ENCODE measurements around the gene SLC16A12. TPM values are rescaled to one million over a fixed set of nuclear protein-coding genes. Genes with fewer than 3 reads are reported as not detected.

The SLC16A12 gene
- total and polyA plus RNA-seq, 2 donors (not counting 3 experiments of a cell fraction or from before 2014, with no cell fraction given), result not detected

GRCh38 chr10:89478085-89478738 lies 57.2 kb downstream of the SLC16A12 start:
- ChIA-PET CTCF (interaction anchor here (1.1 kb wide), 1 partner anchor 11 kb away, joined by 4 read pairs; no protein-coding TSS in a partner anchor), POLR2A (no interaction called here)
- dilution Hi-C loops (cut with MboI; ENCODE audit: extremely low pct_ligation_motif_present, low sequenced_read_pairs), result no loop called here
- no TSS peak for BruUV-seq (replicated peaks)
- Histone ChIP-seq H3K36me3 (ENCODE audit: control insufficient read depth in 2 of 2, extremely low read depth in 1 of 2, insufficient read depth in 2 of 2, low read length in 2 of 2) (no peaks in the 10 kb centered on the region), H3K27ac (ENCODE audit: insufficient read depth, low read depth, low read length) (no peak overlapping the region), H3K4me3 (replicated peaks in 1 of 3; ENCODE audit: insufficient read depth in 1 of 3, low read depth in 1 of 3, low read length in 3 of 3) (no peak overlapping the region), H3K4me1 (ENCODE audit: control insufficient read depth, extremely low read depth, insufficient read depth, low read length) (peaks cover 13% of the 10 kb centered on the region), H3K4me2 (ENCODE audit: insufficient read depth, low read length) (no peak overlapping the region), H3K9ac (replicated peaks; ENCODE audit: extremely low read depth, insufficient read depth, low read length) (no peak overlapping the region), H3K27me3 (ENCODE audit: control insufficient read depth in 2 of 2, insufficient read depth in 2 of 2, low read length in 2 of 2) (no peaks in the 10 kb centered on the region), H3K9me1 (replicated peaks; ENCODE audit: control insufficient read depth, extremely low read depth, insufficient read depth, low read length) (peaks cover 3% of the 10 kb centered on the region), H4K20me1 (replicated peaks; ENCODE audit: control insufficient read depth, extremely low read depth, insufficient read depth, low read length) (no peaks in the 10 kb centered on the region), H3K9me3 (replicated peaks; ENCODE audit: control insufficient read depth, insufficient read depth, low read length) (no peaks in the 10 kb centered on the region), H2AFZ (ENCODE audit: low read depth, low read length) (no peak overlapping the region), H3K79me2 (ENCODE audit: control insufficient read depth, insufficient read depth, low read length) (no peaks in the 10 kb centered on the region)
- intact Hi-C loops (cut with micrococcal nuclease), result no loop called here
- TF ChIP-seq EZH2 (IDR thresholded peaks at IDR 0.05; ENCODE audit: borderline replicate concordance, low read depth, low read length, severe bottlenecking), result no peak
- no peak for TF ChIP-seq FOS (IDR thresholded peaks at IDR 0.05; ENCODE audit: borderline replicate concordance, insufficient read depth, low read length)
- DNase-seq (ENCODE audit: low read depth, low spot score) (no peak), FAIRE-seq (no peak)

DNA sequence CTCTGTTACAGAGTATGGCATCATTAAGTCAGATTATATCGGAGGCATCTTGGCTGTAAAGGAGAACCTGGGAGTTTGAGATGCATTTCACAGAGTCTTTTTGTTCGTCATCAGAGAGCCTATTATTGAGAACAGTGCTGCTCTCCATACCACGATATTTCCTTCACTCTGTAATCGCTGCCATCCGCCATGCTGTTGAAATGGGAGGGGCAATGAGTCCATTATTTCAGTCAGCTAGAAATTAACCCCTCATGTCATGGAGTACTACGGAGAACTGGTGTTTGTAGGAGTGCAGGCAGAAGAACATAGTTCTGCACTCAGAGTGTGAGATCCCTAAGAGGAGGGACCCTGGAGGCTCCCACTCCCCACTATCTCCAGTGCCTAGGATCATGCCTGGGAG lies 59.2 kb downstream of the SLC16A12 start:
- POLR2A ChIA-PET, result no interaction called here
- H3K9me3 ChIP-seq (replicated peaks; ENCODE audit: control insufficient read depth, insufficient read depth, low read length), result no peaks in the 10 kb centered on the region
- dilution Hi-C loops (cut with MboI; ENCODE audit: extremely low pct_ligation_motif_present, low sequenced_read_pairs) (no loop called here), intact Hi-C loops (cut with micrococcal nuclease) (no loop called here)
- H3K4me2 ChIP-seq (ENCODE audit: insufficient read depth, low read length), result no peak overlapping the region
- TF ChIP-seq POLR2A (IDR thresholded peaks at IDR 0.05; ENCODE audit: low read depth, low read length), result no peak
- TF ChIP-seq, protein P1, sequence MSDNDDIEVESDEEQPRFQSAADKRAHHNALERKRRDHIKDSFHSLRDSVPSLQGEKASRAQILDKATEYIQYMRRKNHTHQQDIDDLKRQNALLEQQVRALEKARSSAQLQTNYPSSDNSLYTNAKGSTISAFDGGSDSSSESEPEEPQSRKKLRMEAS (IDR thresholded peaks at IDR 0.05; ENCODE audit: insufficient read depth, insufficient read length), result no peak
- no peak for TF ChIP-seq EZH2 (IDR thresholded peaks at IDR 0.05; ENCODE audit: borderline replicate concordance, low read depth, low read length, severe bottlenecking)
- no peak for TF ChIP-seq POLR2AphosphoS5 (IDR thresholded peaks at IDR 0.05; ENCODE audit: insufficient read depth, low read depth, low read length)
- no peaks in the 10 kb centered on the region for H4K20me1 ChIP-seq (replicated peaks; ENCODE audit: control insufficient read depth, extremely low read depth, insufficient read depth, low read length)
- no peaks in the 10 kb centered on the region for H3K79me2 ChIP-seq (ENCODE audit: control insufficient read depth, insufficient read depth, low read length)
- DNase-seq (ENCODE audit: low read depth, low spot score), result no peak
- FAIRE-seq, result no peak
- no TSS peak for BruUV-seq (replicated peaks)
- no peaks in the 10 kb centered on the region for H3K27me3 ChIP-seq (ENCODE audit: control insufficient read depth in 2 of 2, insufficient read depth in 2 of 2, low read length in 2 of 2)
- no peak overlapping the region for H3K27ac ChIP-seq (ENCODE audit: insufficient read depth, low read depth, low read length)
- CTCF ChIA-PET, result no interaction called here
- peaks cover 5% of the 10 kb centered on the region for H3K4me1 ChIP-seq (ENCODE audit: control insufficient read depth, extremely low read depth, insufficient read depth, low read length)
- no peak overlapping the region for H2AFZ ChIP-seq (ENCODE audit: low read depth, low read length)
- H3K9ac ChIP-seq (replicated peaks; ENCODE audit: extremely low read depth, insufficient read depth, low read length), result no peak overlapping the region
- no peak overlapping the region for H3K4me3 ChIP-seq (replicated peaks in 1 of 3; ENCODE audit: insufficient read depth in 1 of 3, low read depth in 1 of 3, low read length in 3 of 3)
- peaks cover 3% of the 10 kb centered on the region for H3K9me1 ChIP-seq (replicated peaks; ENCODE audit: control insufficient read depth, extremely low read depth, insufficient read depth, low read length)
- no peaks in the 10 kb centered on the region for H3K36me3 ChIP-seq (ENCODE audit: control insufficient read depth in 2 of 2, extremely low read depth in 1 of 2, insufficient read depth in 2 of 2, low read length in 2 of 2)

Measured in endothelial cell of umbilical vein (primary cell).